Measurements from ENCODE around the gene NARF. TPM values are rescaled to one million over a fixed set of nuclear protein-coding genes. Genes with fewer than 3 reads are reported as not detected.

Gene NARF
- total RNA-seq, 1 donor from 2014 or later, result 38.3 TPM

GRCh38 chr17:82434216-82434565 lies 24.4 kb upstream of the NARF start:
- ATAC-seq, result peak; percentile 27

GRCh38 chr17:82435103-82435502 lies 23.4 kb upstream of the NARF start:
- ATAC-seq, result no peak

GRCh38 chr17:82435601-82436583 lies 22.6 kb upstream of the NARF start:
- ATAC-seq, result no peak

- ATAC-seq, result no peak
Observed at GRCh38 chr17:82436601-82437324, 21.8 kb upstream of the NARF start.

- no peak for ATAC-seq
Observed at GRCh38 chr17:82437325-82437668, 21.2 kb upstream of the NARF start.

- no peak for ATAC-seq
Observed at GRCh38 chr17:82438401-82439193, 19.9 kb upstream of the NARF start.

- no peak for ATAC-seq
Observed at GRCh38 chr17:82439194-82439828, 19.2 kb upstream of the NARF start.

- ATAC-seq, result no peak
Observed at GRCh38 chr17:82439829-82440365, 18.6 kb upstream of the NARF start.

- no peak for ATAC-seq
Observed at GRCh38 chr17:82440469-82440981, 18.0 kb upstream of the NARF start.

- no peak for ATAC-seq
Observed at GRCh38 chr17:82440991-82441627, 17.4 kb upstream of the NARF start.

- no peak for ATAC-seq
Observed at GRCh38 chr17:82441691-82442487, 16.7 kb upstream of the NARF start.

GRCh38 chr17:82442643-82443464 lies 15.7 kb upstream of the NARF start:
- ATAC-seq, result no peak

GRCh38 chr17:82443465-82444283 lies 14.9 kb upstream of the NARF start:
- peak; percentile 9 for ATAC-seq

GRCh38 chr17:82444284-82444893 lies 14.2 kb upstream of the NARF start:
- ATAC-seq, result no peak

GRCh38 chr17:82444941-82445521 lies 13.5 kb upstream of the NARF start:
- ATAC-seq, result no peak

GRCh38 chr17:82445542-82445941 lies 13.0 kb upstream of the NARF start:
- no peak for ATAC-seq

GRCh38 chr17:82446124-82446523 lies 12.4 kb upstream of the NARF start:
- no peak for ATAC-seq

GRCh38 chr17:82446649-82447048 lies 11.9 kb upstream of the NARF start:
- no peak for ATAC-seq

Data from esophagus mucosa (tissue), 1 donor.